Ramos (cell line): ENCODE results near the gene CDH23.
"Not testable (repeated sequence)": the region's sequence is repeated elsewhere in the genome, so short reads cannot be mapped to it uniquely, and the experiment has no call there.

Experiments used
- in situ Hi-C: fragments of 300-500 bp; cut with MboI; formaldehyde crosslinking; loops from one replicate; pipeline ENCODE4 v1.14.3; 2022; ENCODE audit warnings: low sequenced_read_pairs; ENCODE audit not compliant: unreplicated experiment

CDH23 gene

DNA sequence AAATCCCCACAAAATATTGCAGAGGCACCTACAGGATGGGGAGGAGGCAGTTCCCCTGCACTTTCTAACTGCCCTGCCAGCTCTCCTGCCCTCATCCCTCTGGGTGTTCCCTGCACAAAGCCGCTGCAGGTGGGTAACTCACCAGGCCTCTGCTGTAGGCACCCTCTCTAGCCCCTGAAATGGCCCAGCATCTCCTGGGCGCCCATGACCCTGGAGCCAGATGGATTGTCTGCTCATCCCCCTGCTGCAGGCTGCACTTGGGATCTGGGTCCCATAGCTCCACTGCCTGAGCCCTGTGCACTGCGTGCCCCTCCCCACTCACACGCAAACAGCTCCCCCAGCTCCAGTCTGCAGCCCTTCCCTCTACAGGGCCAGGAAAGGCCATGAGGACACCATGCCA, 192.0 kb downstream of the CDH23 start:
- in situ Hi-C loops: no loop called here

DNA sequence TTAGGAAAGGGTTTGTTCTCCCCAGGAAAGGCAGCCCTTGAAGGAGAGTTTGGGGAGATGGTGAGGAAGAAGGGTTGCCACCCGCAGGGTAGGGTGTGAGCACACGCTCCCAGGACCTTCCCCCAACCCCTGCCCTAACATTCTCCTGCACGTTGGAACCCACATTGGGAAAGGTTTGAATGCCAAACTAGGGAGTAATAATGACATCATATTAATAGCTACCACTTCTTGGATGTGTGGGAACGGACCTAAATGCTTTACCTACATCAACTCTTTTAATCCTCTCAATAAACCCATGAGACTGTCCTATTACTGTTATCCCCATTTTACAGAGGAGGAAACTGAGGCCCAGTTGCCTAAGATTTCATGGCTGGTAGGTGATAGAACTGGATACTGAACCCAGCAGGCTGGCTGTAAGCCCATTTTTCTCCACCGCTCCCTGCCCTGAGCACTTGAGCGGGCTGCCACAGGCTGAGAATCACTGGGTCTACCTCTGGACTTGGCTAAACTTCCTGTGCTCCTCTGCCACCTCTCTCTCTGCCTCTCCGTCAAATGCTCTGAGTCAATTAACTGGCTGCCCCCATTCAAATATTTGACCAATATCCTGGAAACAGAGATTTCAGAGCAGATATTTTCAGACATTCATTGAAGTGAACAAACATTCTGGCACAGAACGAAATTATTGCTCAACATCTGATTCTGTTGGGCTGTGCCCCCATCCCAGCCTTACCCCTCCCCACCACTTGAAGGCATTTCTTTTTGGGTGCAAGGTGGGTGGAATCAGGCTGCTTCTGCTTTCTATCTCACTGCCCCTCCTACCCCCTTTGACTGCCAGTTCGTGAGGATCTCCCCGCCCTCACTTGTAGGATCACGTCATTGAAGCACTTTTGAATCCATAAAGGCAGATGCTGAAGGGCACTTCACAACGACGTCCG, 193.2 kb downstream of the CDH23 start:
- in situ Hi-C loops: no loop called here

DNA sequence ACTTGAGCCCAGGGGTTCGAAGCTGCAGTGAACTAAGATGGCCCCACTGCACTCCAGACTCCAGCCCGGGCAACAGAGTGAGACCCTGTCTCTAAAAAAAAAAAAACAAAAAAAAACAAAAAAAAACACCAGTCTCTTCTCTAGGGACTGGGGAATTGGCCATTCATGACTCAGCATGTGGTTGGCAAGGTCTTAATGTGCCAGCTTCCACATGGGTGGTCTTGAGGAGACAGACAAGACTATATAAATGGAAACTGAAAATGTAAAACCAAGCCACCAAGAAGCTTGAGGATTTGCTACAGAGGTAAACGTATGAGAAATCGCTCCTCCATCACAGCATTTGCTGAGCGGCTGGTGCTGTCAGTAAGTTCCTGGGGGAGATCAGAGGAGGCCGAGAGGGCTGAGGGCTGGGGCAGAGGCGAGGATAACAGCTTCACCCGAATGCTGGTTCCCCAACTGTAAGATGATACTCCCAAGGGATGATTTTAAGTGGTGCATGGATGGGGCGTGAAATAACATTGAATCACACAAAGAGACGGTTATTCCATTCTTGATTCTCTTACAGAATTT, 194.1 kb downstream of the CDH23 start:
- in situ Hi-C loops: no loop called here

DNA sequence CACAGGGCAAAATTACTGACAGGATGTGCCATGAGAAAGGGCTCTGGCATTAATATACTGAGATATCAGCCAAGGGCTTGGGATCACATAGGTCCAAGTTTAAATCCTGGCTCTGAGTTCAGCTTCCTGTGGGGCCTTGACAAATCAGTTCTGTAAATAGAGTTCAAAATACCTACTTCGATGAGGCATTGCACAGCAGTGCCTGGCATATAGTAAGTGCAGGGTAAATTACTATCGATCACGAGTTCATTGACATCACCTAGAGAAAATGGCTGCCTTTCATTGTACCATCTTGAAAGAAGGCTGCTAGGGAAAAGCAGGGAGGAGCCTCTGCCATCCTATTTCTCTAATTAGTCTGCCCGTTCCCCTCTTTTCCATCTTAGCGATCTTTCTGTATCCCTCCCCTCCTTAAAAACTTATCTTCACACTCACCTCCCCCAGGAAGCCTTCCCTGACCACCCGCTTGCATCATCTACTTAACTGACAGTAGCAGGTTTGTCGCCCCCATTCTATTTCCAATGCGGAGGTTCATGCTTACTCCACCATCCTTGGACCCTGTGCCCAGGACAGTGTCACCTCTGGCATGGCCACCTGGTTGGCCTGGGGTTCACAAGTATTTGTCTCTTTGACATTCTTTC, 198.3 kb downstream of the CDH23 start:
- in situ Hi-C loops: no loop called here

DNA sequence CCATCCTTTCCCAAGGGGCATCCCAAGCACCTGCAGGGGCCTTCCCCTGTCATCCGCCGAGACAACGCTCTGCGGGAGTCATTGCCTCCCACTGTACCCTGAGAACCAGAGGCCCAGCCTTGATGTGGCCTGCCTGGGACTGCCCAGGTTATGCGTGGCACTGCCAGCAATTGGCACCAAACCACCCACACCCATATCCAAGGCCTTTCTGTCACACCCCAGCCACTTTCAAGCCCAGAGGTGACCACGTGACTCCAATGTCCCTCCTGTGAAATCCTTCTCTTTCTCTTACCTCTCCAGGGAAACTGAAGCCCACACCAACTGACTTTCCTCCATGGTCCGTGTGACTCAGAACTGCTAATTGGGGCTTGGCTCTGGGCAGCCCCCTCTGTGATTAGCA, 198.9 kb downstream of the CDH23 start:
- in situ Hi-C loops: no loop called here

DNA sequence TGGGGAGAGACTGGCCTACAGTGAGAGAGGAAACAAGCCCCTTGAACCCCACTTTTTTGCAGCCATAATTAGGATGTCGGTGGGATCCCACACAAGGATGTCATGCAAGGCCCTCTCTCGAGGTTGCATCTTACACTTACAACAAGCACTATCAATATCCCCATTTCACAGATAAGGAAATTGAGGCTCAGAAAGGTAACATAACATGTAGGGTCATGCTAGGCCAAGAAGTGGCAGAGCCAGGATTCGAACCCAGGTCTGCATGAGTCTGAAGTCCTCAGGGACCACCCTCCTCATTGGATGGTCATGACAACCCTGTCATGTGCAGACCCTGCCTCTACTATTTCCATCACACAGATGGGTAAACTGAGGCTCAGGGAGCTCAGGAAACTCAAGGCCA, 199.4 kb downstream of the CDH23 start:
- in situ Hi-C loops: no loop called here

DNA sequence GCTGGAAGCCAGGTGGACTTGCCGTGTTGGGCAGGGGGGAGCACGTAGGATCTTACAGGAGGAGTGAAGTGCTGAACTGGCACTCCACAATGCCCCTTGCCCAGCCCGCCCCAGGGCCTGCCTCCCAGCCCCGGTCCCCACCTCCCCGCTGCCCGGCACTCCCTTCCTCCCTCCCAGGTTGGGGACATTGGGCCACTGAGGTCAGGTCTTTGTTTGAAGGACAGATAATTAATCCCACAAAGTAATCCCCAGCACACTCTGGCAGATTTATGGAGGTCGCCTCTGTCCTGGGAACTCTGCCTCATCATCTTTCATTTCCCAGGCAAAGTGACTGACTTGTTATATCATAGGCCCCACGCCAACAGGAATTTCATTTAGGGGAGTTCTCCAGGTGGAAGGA, 200.0 kb downstream of the CDH23 start:
- in situ Hi-C loops: no loop called here

DNA sequence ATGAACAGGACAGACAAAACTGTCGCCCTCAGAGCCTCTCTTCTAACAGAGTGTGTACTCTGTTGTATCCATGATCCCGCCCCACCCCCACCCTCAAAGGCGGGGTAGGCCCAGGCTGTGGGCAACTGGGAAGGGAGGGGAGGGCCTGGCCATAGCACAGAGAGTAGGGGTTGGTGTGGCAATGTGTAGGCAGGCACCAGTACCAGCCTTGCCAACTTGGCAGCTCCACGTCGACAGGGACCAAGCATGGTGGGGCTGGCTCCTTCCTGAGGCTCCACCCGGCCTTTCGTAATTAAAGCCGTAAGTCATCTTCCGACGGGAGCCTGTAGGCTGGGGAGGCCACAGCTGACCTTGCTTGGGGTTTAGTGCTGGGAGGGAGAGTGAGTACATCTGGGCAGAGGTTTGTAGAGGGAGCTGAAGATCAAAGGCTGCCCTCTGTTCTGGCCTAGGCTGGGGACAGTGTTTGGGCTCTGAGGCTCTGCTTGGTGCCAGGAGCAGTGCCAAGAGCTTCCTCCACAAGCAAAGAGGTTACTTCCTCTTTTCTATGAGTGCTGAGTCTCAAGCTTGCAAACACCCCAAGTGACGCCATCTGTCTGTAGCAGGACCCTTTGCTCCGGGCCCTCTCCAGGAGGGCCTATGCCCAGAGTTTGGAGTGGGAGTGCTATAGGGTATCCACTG, 201.2 kb downstream of the CDH23 start:
- in situ Hi-C loops: no loop called here

DNA sequence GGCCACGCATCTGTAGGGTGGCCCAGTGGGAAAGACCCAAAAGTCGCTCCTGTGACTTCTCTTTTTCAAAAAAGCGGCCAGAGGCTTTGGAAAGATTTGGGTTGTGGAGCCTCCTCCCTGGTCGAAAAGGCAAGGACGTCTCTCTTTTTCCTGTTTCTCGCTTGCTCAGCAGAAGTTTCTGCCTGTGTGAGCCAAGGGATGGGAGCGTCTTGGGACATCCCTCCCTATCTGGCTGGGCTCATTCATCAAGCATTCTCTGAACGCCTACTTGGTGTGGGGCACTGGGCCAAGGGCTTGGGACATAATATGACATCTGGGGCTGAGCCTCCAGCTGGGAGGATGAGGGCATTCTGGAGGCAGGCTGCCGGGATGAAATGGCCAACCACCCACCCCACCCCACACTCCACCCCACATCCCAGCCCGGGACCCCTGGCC, 201.9 kb downstream of the CDH23 start:
- in situ Hi-C loops: no loop called here

DNA sequence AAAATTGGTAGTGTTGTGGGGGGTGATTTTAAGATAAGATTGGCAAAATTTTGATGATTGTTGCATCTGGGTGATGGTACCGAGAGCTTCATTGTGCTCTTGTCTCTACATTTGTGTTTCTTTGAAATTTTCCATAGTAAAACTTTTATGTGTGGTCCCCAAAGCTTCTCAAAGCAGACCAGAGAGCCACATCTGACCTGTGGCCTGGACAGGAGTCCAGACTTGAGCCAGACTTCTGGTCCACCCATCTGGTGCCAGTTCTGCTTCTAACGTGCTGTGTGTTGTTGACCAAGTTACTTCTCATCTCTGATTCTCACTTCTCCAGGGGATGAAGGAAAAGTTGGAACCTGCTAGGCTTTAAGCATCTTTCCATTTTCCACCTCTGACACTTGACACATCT, 202.8 kb downstream of the CDH23 start:
- in situ Hi-C loops: no loop called here

DNA sequence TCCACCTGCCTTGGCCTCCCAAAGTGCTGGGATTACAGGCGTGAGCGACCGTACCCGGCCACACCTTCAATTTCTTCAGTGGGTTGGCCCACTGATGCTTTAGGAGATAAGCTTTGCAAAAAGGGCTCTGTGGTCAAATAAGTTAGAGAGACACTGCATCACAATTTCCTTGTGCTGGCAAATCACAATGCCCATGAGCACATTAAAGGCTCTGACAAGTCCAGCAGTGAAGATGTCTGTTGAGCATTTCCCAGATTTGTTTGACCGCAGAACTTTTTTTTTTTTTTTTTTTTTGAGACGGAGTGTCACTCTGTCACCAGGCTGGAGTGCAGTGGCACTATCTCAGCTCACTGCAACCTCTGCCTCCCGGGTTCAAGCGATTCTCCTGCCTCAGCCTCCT, 203.5 kb downstream of the CDH23 start:
- in situ Hi-C loops: not testable (repeated sequence)

DNA sequence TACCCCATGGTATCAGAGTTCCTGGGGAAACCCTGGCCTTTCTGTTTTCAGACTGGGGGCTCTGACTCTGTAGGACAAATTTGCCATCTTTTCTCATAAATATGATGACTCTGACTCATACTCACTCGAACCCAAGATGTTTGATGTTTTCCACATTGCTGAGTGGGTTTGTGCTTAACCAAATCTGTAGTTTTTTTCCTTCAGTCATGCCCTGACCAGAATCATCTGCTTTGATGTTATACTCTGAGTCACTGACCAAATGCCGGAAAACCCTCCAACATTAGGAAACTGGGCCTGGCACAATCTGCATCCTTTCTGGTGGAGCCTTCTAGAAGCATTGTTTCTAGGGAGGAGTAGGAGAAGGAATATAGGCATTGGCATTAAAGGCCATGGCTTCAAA, 204.1 kb downstream of the CDH23 start:
- in situ Hi-C loops: no loop called here

DNA sequence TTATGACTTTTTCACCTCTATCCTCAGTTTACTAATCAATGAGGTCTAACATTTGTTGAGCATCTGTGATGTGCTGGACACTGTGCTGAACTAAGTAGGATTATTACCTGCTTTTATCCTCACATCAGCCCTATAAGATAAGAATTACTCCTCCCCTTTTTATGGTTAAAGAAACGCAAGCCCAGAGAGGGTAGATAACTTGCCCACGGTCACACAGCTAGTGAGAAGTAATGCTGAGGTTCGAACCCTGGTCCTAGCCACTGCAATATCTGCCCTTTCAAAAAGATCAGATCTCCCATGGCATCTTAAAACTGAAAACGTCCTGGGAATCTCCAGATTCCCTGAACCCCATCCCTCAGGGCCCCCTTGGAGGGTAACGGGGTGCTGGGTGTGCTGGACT, 204.6 kb downstream of the CDH23 start:
- in situ Hi-C loops: no loop called here

DNA sequence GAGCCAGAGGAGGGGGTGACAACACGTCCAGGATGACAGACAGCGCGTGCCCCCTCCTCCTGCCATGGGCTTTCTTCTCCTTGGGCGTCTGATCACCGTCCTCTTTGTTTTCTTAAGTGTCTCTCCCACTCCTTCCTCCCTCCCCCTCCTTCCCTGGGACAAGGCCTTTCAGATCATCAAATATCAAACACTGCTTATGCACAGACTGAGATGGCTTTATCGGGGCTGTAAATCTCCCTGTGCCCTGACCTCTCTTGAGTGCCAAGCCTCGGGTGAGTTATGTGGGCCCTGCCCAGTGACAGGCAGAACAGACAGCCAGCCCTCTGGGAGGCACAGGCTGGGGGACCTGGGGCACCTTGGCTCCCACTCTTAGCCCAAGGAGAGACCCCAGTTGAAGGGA, 206.4 kb downstream of the CDH23 start:
- in situ Hi-C loops: no loop called here

DNA sequence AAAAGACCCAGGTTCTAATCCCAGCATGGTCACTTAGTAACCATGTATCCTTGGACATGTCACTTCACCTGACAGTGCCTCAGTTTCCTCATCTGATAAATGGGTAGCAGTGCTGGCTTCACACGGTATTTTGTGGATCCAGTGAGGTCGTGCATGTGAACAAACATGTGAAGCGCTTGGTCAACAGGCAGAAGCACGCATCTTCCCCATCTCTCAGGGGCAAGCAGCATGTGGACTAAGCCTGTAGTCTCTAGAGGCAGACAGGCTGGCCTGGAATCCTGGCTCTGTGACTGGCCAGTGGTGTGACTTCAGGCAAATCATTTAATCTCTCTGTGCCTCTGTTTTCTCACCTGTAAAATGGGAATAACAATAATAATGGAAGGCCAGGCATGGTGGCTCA, 207.0 kb downstream of the CDH23 start:
- in situ Hi-C loops: no loop called here

DNA sequence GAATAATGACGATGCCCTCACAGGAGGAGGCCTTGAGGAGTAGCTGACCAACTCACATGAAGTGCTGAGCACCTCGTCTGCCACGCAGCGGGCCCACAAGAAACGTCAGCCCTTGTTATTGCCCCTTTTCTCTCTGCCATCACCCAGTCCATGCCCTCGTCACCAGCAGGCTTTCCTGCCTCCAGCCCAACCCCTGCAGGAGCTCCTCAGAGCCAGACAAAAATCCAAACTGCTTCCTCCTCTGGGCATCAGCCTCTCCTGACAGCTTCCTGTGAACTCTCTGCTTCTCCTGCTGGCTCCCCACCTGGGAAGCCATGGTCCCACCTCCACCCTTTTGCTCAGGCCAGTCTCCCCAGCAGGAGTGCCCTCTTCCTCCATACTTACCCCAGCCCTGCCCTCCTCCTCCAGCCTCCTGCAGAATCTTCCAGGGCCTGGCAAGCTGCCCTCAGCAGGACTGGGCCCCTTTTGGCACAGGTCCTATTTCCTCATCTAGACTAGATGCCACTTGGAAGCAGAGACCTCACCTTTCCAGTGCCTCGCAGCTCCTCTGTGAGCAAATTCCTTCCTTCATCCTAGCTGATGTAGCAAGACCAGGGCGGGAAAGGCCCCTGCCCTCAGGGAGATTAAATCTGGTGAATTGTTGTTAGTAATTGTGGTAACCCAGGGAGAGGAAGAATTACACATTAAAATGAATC, 207.8 kb downstream of the CDH23 start:
- in situ Hi-C loops: no loop called here

DNA sequence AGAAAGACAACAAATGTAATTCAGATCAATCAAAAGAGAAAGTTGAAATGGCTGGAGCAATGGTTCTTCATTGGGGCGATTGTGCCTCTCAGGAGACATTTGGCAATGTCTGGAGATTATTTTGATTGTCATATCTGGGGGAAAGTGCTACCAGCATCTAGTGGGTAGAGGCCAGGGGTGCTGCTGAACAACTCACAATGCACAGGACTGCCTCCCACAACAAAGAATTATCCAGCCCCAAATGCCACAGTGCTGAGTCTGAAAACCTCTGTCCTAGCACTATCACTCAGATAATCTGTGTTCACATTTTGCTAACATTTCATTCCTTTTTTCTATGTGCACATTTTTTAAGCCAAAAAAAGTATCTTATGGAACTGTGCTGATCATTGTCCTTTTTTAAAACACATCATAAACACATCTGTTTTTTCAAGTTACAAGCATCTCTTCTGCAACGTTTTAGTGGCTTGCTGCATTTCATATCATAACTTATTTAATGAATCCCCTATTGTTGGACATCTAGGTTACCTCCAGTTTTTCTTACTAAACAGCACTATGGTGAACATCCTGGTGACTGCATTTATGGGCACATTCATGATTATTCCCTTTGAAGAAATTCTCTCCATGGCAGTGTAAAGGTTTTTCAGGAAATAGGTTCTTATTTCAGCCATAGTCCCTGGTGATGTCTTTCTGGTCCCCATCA, 208.7 kb downstream of the CDH23 start:
- in situ Hi-C loops: no loop called here

DNA sequence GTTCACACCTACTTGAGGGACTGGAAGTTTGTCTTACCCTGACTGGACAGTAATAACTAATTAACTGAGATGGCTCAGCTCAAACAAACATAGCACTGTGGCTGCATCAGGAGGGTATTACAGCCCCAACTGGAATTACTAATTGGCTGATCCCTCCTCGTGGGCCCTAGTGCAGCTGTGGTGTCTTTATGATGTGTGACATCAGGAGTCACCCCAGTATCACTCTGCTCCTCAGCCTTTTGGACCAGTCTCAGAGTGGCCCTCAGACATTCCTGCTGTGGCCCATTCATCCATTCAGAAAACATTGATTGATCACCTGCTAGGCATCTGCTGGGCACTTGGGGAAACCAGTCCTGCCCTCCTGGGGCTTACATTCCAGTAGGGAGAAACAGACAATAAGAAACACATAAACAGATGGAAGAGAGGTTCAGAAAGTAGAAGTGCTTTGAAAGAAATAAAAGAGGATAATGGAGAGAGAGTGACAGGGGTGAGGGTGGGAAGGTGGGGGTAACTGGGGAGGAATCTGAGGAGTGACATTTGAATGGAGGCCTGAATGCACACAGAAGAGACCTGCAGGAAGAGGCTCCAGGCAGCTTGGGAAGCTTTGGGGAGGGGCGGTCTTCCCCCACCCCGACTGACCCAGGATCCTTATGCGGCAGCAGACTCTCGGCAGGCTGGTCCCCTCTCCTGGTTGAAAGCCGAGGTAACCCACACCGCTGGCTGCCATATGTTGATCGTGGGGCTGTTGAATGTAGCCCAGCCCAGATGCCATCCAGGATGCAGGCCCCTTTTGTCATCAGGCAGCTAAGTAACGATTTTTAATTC, 209.7 kb downstream of the CDH23 start:
- in situ Hi-C loops: no loop called here

DNA sequence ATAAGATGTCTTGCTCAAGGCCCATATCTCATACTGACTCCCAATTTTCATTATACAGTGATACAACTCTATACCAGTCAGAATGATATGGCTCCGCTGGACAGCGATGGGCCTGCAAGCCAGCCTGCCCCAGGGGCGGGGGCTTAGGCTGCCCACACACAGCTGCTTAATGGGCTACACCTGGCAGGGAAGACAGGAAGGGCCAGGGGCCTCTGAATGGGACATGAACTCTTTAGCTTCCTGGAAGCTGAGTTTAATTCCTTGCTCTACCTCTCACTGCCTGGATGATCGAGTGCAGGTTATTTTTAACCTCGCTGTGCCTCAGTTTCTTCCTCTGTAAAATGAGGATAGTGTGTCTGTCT, 210.3 kb downstream of the CDH23 start:
- in situ Hi-C loops: no loop called here
